ENCODE measurements around the gene RYR3.
"Not testable (repeated sequence)": the region's sequence is repeated elsewhere in the genome, so short reads cannot be mapped to it uniquely, and the experiment has no call there.

Gene RYR3

GRCh38 chr15:33778852-33779251 is 468.1 kb downstream of the RYR3 start:
- DNase-seq (ENCODE audit: low read depth): no peak

- no peak for DNase-seq (ENCODE audit: low read depth)
Observed at GRCh38 chr15:33780011-33780768, 469.4 kb downstream of the RYR3 start.

GRCh38 chr15:33782966-33783365 is 472.2 kb downstream of the RYR3 start:
- DNase-seq (ENCODE audit: low read depth): no peak

- DNase-seq (ENCODE audit: low read depth): no peak
Observed at GRCh38 chr15:33785366-33785765, 474.6 kb downstream of the RYR3 start.

GRCh38 chr15:33788906-33789540 is 478.3 kb downstream of the RYR3 start:
- peak; percentile 49 for DNase-seq (ENCODE audit: low read depth)

- DNase-seq (ENCODE audit: low read depth): no peak
Observed at GRCh38 chr15:33794453-33794852, 483.7 kb downstream of the RYR3 start.

GRCh38 chr15:33795070-33795469 is 484.3 kb downstream of the RYR3 start:
- no peak for DNase-seq (ENCODE audit: low read depth)

GRCh38 chr15:33797651-33798050 is 486.9 kb downstream of the RYR3 start:
- DNase-seq (ENCODE audit: low read depth): no peak

- DNase-seq (ENCODE audit: low read depth): no peak
Observed at GRCh38 chr15:33801954-33802353, 491.2 kb downstream of the RYR3 start.

GRCh38 chr15:33807665-33808064 is 496.9 kb downstream of the RYR3 start:
- DNase-seq (ENCODE audit: low read depth): no peak

GRCh38 chr15:33808720-33809457 is 498.1 kb downstream of the RYR3 start:
- DNase-seq (ENCODE audit: low read depth): no peak

- DNase-seq (ENCODE audit: low read depth): no peak
Observed at GRCh38 chr15:33810073-33810595, 499.4 kb downstream of the RYR3 start.

- no peak for DNase-seq (ENCODE audit: low read depth)
Observed at GRCh38 chr15:33810806-33811205, 500.0 kb downstream of the RYR3 start.

GRCh38 chr15:33813891-33814290 is 503.1 kb downstream of the RYR3 start:
- DNase-seq (ENCODE audit: low read depth): no peak

- DNase-seq (ENCODE audit: low read depth): not testable (repeated sequence)
Observed at GRCh38 chr15:33819499-33819898, 508.7 kb downstream of the RYR3 start.

- DNase-seq (ENCODE audit: low read depth): no peak
Observed at GRCh38 chr15:33822479-33822878, 511.7 kb downstream of the RYR3 start.

- no peak for DNase-seq (ENCODE audit: low read depth)
Observed at GRCh38 chr15:33823119-33823518, 512.4 kb downstream of the RYR3 start.

GRCh38 chr15:33825453-33825852 is 514.7 kb downstream of the RYR3 start:
- no peak for DNase-seq (ENCODE audit: low read depth)

GRCh38 chr15:33826201-33826600 is 515.4 kb downstream of the RYR3 start:
- DNase-seq (ENCODE audit: low read depth): no peak

- DNase-seq (ENCODE audit: low read depth): peak; percentile 12
Observed at GRCh38 chr15:33830351-33830750, 519.6 kb downstream of the RYR3 start.

GRCh38 chr15:33831646-33832045 is 520.9 kb downstream of the RYR3 start:
- no peak for DNase-seq (ENCODE audit: low read depth)

- no peak for DNase-seq (ENCODE audit: low read depth)
Observed at GRCh38 chr15:33834892-33835743, 524.4 kb downstream of the RYR3 start.
